ENCODE results near the gene WDR7. TPM values are rescaled to one million over a fixed set of nuclear protein-coding genes. Genes with fewer than 3 reads are reported as not detected.

Gene WDR7
- total RNA-seq, 2 experiments from 2014 or later: 28.8 to 30.5 TPM

DNA sequence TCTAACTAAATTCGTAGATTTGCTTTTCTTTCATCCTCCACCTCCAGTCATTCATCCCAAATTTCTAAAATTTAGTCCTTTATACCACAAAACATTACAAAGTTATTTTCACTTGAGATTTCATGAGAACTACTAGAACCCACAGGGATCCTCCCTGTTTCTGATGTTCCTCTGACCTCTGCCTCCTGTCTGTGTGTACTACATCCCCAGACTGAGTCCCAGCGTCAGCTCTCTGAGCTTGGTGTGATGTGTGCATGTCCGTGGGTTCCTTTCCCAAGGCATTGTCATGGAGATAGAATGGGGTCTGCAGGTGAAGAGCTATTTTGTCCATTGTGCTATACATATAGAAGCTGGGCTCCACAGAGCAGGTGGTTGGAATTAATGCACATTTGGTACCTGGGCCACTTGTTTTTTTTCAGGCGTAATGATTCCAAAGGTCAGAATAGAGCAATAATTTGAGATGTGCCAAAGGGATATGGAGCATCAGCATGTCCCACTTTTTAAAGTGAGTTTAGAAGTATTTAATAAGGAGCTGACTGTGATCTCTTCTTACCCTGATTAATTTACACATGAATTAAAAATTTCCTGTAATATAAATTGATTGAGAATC is 344.5 kb downstream of the WDR7 start:
- Histone ChIP-seq H3K9me3 (ENCODE audit: control insufficient read depth in 1 of 2, insufficient read depth in 1 of 2, low read length in 2 of 2) (no peaks in the 10 kb centered on the region), H3K27me3 (ENCODE audit: control insufficient read depth in 1 of 2, insufficient read depth in 2 of 2, low read length in 2 of 2) (no peaks in the 10 kb centered on the region), H3K4me3 (ENCODE audit: low read length) (no peak overlapping the region), H3K36me3 (ENCODE audit: insufficient read depth, low read length) (no peaks in the 10 kb centered on the region), H3K4me1 (ENCODE audit: insufficient read depth, low read length) (no peaks in the 10 kb centered on the region), H3K27ac (ENCODE audit: low read depth in 1 of 2, low read length in 2 of 2) (no peak overlapping the region)
- peaks cover 7% of the 10 kb centered on the region for H3K36me3 Mint-ChIP-seq (ENCODE audit: low read depth)
- ChIA-PET CTCF (no interaction called here), POLR2A (interaction anchor here (0.5 kb wide), 1 partner anchor 852 kb away, joined by 3 read pairs; no protein-coding TSS in a partner anchor)
- peaks cover 10% of the 10 kb centered on the region for H3K4me1 Mint-ChIP-seq (ENCODE audit: low read depth)
- no peaks in the 10 kb centered on the region for H3K27me3 Mint-ChIP-seq
- ATAC-seq (ENCODE audit: poor library complexity): no peak
- H3K9me3 Mint-ChIP-seq: no peaks in the 10 kb centered on the region
- no peak overlapping the region for H3K27ac Mint-ChIP-seq
- intact Hi-C loops (cut with DNase I, micrococcal nuclease): no loop called here
- DNase-seq: no peak
- no peak overlapping the region for H3K4me3 Mint-ChIP-seq
- no peak for TF ChIP-seq CTCF (IDR thresholded peaks at IDR 0.05)

GRCh38 chr18:56997200-56997599 is 346.0 kb downstream of the WDR7 start:
- H3K27me3 Mint-ChIP-seq: no peaks in the 10 kb centered on the region
- H3K9me3 Mint-ChIP-seq: no peaks in the 10 kb centered on the region
- peaks cover under 1% of the 10 kb centered on the region for H3K36me3 Mint-ChIP-seq (ENCODE audit: low read depth)
- H3K4me1 Mint-ChIP-seq (ENCODE audit: low read depth): peaks cover 12% of the 10 kb centered on the region
- H3K4me3 Mint-ChIP-seq: no peak overlapping the region
- TF ChIP-seq CTCF (IDR thresholded peaks at IDR 0.05): no peak
- no peaks in the 10 kb centered on the region for H3K4me1 ChIP-seq (ENCODE audit: insufficient read depth, low read length)
- ATAC-seq (ENCODE audit: poor library complexity): no peak
- no peaks in the 10 kb centered on the region for H3K36me3 ChIP-seq (ENCODE audit: insufficient read depth, low read length)
- intact Hi-C loops (cut with DNase I, micrococcal nuclease): no loop called here
- CTCF ChIA-PET: no interaction called here
- POLR2A ChIA-PET: no interaction called here
- H3K27ac Mint-ChIP-seq: no peak overlapping the region
- H3K27ac ChIP-seq (ENCODE audit: low read depth in 1 of 2, low read length in 2 of 2): no peak overlapping the region
- no peak overlapping the region for H3K4me3 ChIP-seq (ENCODE audit: low read length)
- no peaks in the 10 kb centered on the region for H3K27me3 ChIP-seq (ENCODE audit: control insufficient read depth in 1 of 2, insufficient read depth in 2 of 2, low read length in 2 of 2)
- no peaks in the 10 kb centered on the region for H3K9me3 ChIP-seq (ENCODE audit: control insufficient read depth in 1 of 2, insufficient read depth in 1 of 2, low read length in 2 of 2)
- no peak for DNase-seq

DNA sequence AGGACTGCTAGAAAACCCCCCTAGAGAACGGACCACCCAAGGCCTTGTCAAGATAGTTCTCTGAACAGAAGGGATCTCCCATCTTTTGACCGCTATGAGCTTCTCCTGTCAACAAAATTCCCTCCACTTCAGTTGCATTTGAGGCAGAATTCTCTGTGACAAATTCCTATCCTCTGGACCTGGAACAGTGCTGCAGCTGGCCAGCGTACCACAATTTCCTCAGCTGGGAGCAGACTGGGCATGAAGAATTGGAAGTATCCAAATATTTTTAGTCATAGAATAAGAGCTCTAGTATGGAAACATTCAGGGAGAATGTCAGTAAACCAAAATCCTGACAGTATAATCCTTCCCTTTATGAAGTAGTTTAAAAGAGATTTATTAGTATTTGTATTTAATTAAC is 348.7 kb downstream of the WDR7 start:
- CTCF ChIA-PET: interaction anchor here (1.2 kb wide), 1 partner anchor 10 kb away, joined by 3 read pairs; no protein-coding TSS in a partner anchor
- Mint-ChIP-seq H3K27ac (no peak overlapping the region), H3K9me3 (no peaks in the 10 kb centered on the region), H3K4me1 (ENCODE audit: low read depth) (peaks cover 24% of the 10 kb centered on the region), H3K4me3 (no peak overlapping the region), H3K36me3 (ENCODE audit: low read depth) (no peaks in the 10 kb centered on the region), H3K27me3 (no peaks in the 10 kb centered on the region)
- Histone ChIP-seq H3K4me1 (ENCODE audit: insufficient read depth, low read length) (no peaks in the 10 kb centered on the region), H3K27ac (ENCODE audit: low read depth in 1 of 2, low read length in 2 of 2) (no peak overlapping the region), H3K27me3 (ENCODE audit: control insufficient read depth in 1 of 2, insufficient read depth in 2 of 2, low read length in 2 of 2) (no peaks in the 10 kb centered on the region), H3K36me3 (ENCODE audit: insufficient read depth, low read length) (no peaks in the 10 kb centered on the region), H3K9me3 (ENCODE audit: control insufficient read depth in 1 of 2, insufficient read depth in 1 of 2, low read length in 2 of 2) (no peaks in the 10 kb centered on the region), H3K4me3 (ENCODE audit: low read length) (no peak overlapping the region)
- intact Hi-C loops (cut with DNase I, micrococcal nuclease): no loop called here
- ATAC-seq (ENCODE audit: poor library complexity): no peak
- POLR2A ChIA-PET: no interaction called here
- DNase-seq: no peak
- no peak for TF ChIP-seq CTCF (IDR thresholded peaks at IDR 0.05)
